ENCODE data around the gene RND1.
"Not testable (repeated sequence)": the region's sequence is repeated elsewhere in the genome, so short reads cannot be mapped to it uniquely, and the experiment has no call there.

Gene RND1

GRCh38 chr12:48868451-48868850, 2.8 kb upstream of the RND1 start:
- TF ChIP-seq, protein P1, sequence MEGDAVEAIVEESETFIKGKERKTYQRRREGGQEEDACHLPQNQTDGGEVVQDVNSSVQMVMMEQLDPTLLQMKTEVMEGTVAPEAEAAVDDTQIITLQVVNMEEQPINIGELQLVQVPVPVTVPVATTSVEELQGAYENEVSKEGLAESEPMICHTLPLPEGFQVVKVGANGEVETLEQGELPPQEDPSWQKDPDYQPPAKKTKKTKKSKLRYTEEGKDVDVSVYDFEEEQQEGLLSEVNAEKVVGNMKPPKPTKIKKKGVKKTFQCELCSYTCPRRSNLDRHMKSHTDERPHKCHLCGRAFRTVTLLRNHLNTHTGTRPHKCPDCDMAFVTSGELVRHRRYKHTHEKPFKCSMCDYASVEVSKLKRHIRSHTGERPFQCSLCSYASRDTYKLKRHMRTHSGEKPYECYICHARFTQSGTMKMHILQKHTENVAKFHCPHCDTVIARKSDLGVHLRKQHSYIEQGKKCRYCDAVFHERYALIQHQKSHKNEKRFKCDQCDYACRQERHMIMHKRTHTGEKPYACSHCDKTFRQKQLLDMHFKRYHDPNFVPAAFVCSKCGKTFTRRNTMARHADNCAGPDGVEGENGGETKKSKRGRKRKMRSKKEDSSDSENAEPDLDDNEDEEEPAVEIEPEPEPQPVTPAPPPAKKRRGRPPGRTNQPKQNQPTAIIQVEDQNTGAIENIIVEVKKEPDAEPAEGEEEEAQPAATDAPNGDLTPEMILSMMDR (IDR thresholded peaks at IDR 0.05; ENCODE audit: borderline replicate concordance, insufficient read depth, low read depth, low read length): no peak
- H3K4me3 ChIP-seq (ENCODE audit: low read depth, low read length): no peak overlapping the region

- peak overlapping the region; percentile 82 for H3K4me3 ChIP-seq (ENCODE audit: low read depth, low read length)
Observed at GRCh38 chr12:48866052-48866711, 512 bp upstream of the RND1 start.

GRCh38 chr12:48863291-48863690, 2.4 kb downstream of the RND1 start:
- H3K4me3 ChIP-seq (ENCODE audit: low read depth, low read length): no peak overlapping the region
- TF ChIP-seq, protein P1 (IDR thresholded peaks at IDR 0.05; ENCODE audit: borderline replicate concordance, insufficient read depth, low read depth, low read length): no peak

More at GRCh38 chr12:48866052-48866711, 512 bp upstream of the RND1 start:
- TF ChIP-seq, protein P1 (IDR thresholded peaks at IDR 0.05; ENCODE audit: borderline replicate concordance, insufficient read depth, low read depth, low read length): no peak

GRCh38 chr12:48862760-48863159, 2.9 kb downstream of the RND1 start:
- H3K4me3 ChIP-seq (ENCODE audit: low read depth, low read length): no peak overlapping the region
- TF ChIP-seq, protein P1 (IDR thresholded peaks at IDR 0.05; ENCODE audit: borderline replicate concordance, insufficient read depth, low read depth, low read length): no peak

DNA sequence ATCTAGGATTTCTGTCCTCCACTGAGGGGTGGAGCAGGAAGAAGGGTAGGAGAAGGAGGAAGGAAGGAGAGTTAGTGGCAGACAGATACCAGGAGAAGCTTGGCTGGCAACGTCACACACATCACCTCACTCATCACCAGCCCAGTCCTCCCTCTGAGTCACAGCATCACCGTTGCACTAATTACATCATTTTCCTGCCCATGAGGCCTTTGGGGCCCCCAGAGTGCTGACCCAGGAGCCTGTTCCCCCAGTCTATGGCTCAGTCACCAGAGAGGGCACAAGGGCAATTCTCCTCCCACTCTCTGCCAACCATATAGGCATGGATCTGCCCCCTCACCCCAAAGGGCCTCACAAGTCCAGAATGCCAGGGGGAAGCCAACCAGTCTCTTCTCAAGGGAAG, 4.6 kb downstream of the RND1 start:
- TF ChIP-seq, protein P1 (IDR thresholded peaks at IDR 0.05; ENCODE audit: borderline replicate concordance, insufficient read depth, low read depth, low read length): no peak

GRCh38 chr12:48860236-48860635, 5.4 kb downstream of the RND1 start:
- not testable (repeated sequence) for H3K4me3 ChIP-seq (ENCODE audit: low read depth, low read length)

More for the DNA sequence above, 4.6 kb downstream of the RND1 start:
- no peak overlapping the region for H3K4me3 ChIP-seq (ENCODE audit: low read depth, low read length)

DNA sequence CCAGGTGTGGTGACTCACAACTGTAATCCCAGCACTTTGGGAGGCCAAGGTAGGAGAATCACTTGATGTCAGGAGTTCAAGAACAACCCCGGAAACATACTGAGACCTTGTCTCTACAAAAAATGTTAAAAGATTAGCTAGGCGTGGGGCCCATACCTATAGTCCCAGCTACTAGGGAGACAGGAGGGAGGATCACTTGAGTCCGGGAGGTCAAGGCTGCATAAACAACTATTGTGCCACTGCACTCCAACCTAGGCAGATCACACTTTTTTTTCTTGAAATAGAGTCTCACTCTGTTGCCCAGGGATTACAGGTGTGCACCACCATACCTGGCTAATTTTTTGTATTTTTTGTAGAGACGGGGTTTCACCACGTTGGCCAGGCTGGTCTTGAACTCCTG, 6.1 kb downstream of the RND1 start:
- no peak overlapping the region for H3K4me3 ChIP-seq (ENCODE audit: low read depth, low read length)
- TF ChIP-seq, protein P1 (IDR thresholded peaks at IDR 0.05; ENCODE audit: borderline replicate concordance, insufficient read depth, low read depth, low read length): no peak
